ENCODE results near the gene PAM16. TPM values are rescaled to one million over a fixed set of nuclear protein-coding genes. Genes with fewer than 3 reads are reported as not detected.

PAM16 gene
- total RNA-seq, 1 donor: 20.2 TPM

- peak overlapping the region; percentile 22 for H3K4me3 ChIP-seq (ENCODE audit: low read depth, low read length)
- no peak for TF ChIP-seq CTCF (IDR thresholded peaks at IDR 0.05; ENCODE audit: insufficient read depth, low read length)
- peak; percentile 77 for DNase-seq (ENCODE audit: low read depth)
Measured at GRCh38 chr16:4378161-4378666, 27.1 kb upstream of the PAM16 start.

- peak overlapping the region; percentile 37 for H3K4me3 ChIP-seq (ENCODE audit: low read depth, low read length)
- DNase-seq (ENCODE audit: low read depth): no peak
- peak; percentile 33 for TF ChIP-seq CTCF (IDR thresholded peaks at IDR 0.05; ENCODE audit: insufficient read depth, low read length)
Measured at GRCh38 chr16:4377573-4378154, 26.5 kb upstream of the PAM16 start.

GRCh38 chr16:4376893-4377572, 25.9 kb upstream of the PAM16 start:
- no peak for TF ChIP-seq CTCF (IDR thresholded peaks at IDR 0.05; ENCODE audit: insufficient read depth, low read length)
- DNase-seq (ENCODE audit: low read depth): peak; percentile 58
- peak overlapping the region; percentile 65 for H3K4me3 ChIP-seq (ENCODE audit: low read depth, low read length)

GRCh38 chr16:4376126-4376892, 25.2 kb upstream of the PAM16 start:
- DNase-seq (ENCODE audit: low read depth): peak; percentile 94
- H3K4me3 ChIP-seq (ENCODE audit: low read depth, low read length): peak overlapping the region; percentile 65
- no peak for TF ChIP-seq CTCF (IDR thresholded peaks at IDR 0.05; ENCODE audit: insufficient read depth, low read length)

- DNase-seq (ENCODE audit: low read depth): peak; percentile 73
- no peak for TF ChIP-seq CTCF (IDR thresholded peaks at IDR 0.05; ENCODE audit: insufficient read depth, low read length)
- H3K4me3 ChIP-seq (ENCODE audit: low read depth, low read length): peak overlapping the region; percentile 62
Measured at GRCh38 chr16:4375717-4376116, 24.6 kb upstream of the PAM16 start.

- peak; percentile 99 for DNase-seq (ENCODE audit: low read depth)
- H3K4me3 ChIP-seq (ENCODE audit: low read depth, low read length): peak overlapping the region; percentile 97
- TF ChIP-seq CTCF (IDR thresholded peaks at IDR 0.05; ENCODE audit: insufficient read depth, low read length): no peak
Measured at GRCh38 chr16:4373909-4374742, 23.0 kb upstream of the PAM16 start.
